HFF-Myc (cell line): Measurements from ENCODE around the gene LIMCH1.
"Not testable (repeated sequence)": the region's sequence is repeated elsewhere in the genome, so short reads cannot be mapped to it uniquely, and the experiment has no call there.

Source experiments
- DNase-seq: peaks from one replicate; pipeline ENCODE4 v3.0.0-alpha.2; 2011; ENCODE audit warnings: low read depth; ENCODE audit errors: extremely low read depth
- H3K4me3 ChIP-seq: replicated peaks from 2 replicates; pipeline ENCODE4 v1.5.1; 2011; ENCODE audit warnings: low read depth, mild to moderate bottlenecking, control low read depth, low read length
- TF ChIP-seq, protein P1 (sequence below): IDR thresholded peaks from 2 replicates; pipeline ENCODE4 v1.5.1; 2012; ENCODE audit warnings: mild to moderate bottlenecking, low read depth, low read length, control low read depth; ENCODE audit errors: missing control alignments

Gene LIMCH1

DNA sequence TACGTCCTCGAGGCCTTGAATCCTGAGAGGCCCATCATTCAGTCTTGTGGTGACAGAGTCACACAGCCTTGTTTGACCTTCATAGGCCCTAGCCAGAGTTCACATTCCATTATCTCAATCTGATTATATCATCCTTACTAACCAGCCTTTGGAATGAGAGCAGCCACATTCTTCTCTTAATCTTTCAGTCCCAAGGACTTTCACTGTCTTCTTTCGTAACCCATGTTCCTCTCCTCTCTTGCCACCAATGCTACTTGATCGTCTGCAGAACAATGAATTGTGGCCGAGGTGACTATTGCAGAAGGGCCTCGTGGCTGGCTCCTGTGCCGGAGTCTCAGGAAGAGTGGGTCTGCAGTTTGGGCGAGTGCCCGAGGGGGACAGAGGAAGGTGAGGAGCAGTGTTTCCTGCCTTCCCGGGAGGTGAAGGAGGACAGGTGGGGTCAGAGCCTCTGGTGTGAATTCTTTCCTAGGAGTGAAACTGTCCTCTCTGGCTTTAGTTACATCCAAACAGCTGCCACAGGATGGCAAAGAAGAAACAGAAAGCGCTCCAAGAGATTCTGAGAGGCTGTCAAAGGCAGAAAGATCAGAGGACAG is 94.6 kb downstream of the LIMCH1 start:
- TF ChIP-seq, protein P1, sequence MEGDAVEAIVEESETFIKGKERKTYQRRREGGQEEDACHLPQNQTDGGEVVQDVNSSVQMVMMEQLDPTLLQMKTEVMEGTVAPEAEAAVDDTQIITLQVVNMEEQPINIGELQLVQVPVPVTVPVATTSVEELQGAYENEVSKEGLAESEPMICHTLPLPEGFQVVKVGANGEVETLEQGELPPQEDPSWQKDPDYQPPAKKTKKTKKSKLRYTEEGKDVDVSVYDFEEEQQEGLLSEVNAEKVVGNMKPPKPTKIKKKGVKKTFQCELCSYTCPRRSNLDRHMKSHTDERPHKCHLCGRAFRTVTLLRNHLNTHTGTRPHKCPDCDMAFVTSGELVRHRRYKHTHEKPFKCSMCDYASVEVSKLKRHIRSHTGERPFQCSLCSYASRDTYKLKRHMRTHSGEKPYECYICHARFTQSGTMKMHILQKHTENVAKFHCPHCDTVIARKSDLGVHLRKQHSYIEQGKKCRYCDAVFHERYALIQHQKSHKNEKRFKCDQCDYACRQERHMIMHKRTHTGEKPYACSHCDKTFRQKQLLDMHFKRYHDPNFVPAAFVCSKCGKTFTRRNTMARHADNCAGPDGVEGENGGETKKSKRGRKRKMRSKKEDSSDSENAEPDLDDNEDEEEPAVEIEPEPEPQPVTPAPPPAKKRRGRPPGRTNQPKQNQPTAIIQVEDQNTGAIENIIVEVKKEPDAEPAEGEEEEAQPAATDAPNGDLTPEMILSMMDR, result no peak
- no peak for DNase-seq
- H3K4me3 ChIP-seq, result no peak overlapping the region

DNA sequence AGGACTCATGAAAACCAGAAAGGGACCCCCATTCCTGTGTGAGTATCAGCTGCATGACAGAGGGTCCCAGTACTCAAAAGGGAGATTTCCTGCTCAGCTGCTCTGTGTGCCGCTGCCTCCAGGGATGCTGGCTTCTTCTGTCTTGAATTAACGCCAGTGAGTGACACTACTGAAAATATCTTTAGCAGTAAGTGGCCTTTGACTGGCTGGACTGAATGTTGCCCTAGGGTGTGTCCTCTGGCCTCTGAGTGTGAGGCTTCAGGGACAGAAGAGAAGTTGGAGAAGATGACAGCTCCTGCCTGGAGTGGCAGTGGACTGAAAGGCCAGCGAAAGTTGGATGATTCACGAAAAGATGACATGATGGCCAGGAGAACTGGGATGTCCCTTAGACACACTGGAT is 95.4 kb downstream of the LIMCH1 start:
- no peak overlapping the region for H3K4me3 ChIP-seq
- no peak for DNase-seq
- TF ChIP-seq, protein P1, result no peak

DNA sequence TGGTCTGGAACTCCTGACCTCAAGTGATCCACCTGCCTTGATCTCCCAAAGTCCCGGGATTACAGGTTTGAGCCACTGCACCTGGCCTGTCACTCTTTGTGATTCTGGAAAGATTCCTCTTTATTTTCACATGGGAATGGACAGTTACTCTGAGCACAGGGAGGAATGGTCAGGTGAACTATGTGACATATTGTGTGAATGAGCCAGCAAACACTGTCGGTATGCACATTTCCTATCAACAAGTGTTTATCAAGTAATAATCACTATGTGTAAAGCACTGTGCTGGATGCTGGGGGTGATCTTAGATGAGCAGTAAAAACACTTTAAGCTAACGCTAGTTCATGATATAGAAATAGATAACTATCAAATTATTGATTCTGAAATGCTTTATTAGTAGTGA is 97.5 kb downstream of the LIMCH1 start:
- DNase-seq, result no peak
- H3K4me3 ChIP-seq, result no peak overlapping the region
- TF ChIP-seq, protein P1, result no peak

DNA sequence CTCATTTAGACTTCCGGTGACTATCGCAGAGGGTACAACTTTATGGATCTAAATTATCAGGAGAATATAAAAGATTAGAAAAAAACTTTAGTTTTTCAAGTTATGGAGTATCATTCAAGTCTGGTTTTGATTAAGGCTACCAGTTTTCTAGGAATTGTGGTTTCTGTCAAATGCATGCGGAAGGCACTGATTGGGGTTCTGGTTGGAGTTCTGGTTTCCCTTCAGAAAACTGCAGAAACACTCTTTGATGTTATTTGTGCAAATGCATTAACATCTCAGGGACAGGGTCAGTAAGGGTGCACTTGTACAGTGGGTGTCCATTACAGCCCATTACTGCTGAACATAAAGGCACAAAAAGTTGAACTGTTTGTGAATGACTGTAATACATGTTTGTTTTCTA is 100.2 kb downstream of the LIMCH1 start:
- no peak for DNase-seq
- no peak overlapping the region for H3K4me3 ChIP-seq
- TF ChIP-seq, protein P1, result no peak

DNA sequence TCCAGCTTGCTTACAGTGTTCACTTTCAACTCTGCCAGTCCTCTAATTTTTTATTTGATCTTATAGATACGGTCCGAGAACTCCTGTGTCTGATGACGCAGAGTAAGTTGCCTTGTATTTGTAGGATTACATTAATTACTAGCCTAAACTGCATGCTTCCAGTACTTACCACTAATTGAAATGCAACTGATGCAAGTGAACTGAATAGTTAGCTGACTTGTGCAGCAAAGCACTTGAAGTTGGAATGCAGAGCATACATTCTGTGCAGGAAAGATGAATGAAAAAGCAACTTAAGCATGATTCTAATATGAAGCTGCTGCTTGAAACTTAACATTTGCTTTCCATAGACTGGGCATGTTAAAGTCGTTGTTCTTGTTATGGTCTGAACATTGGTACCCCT is 100.9 kb downstream of the LIMCH1 start:
- TF ChIP-seq, protein P1, result no peak
- no peak for DNase-seq
- H3K4me3 ChIP-seq, result no peak overlapping the region

DNA sequence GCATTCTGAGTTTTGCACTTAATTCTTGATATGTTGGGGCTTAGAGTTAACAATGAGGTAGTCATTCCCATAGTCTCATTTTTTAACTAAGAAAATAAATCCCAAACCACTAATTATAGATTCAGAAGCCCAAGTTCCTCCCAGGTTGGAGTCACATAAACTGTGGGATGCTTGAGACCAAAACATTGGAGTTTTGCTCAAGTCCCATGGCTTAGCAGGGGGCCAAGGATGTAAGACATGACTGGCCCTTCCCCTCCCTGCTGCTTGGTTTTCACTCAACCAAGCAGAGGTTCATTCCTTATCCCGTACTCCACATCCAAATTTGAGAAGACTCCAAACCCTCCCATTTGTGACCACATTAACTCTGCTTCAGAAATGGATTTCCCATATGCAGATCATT is 101.3 kb downstream of the LIMCH1 start:
- H3K4me3 ChIP-seq, result no peak overlapping the region
- TF ChIP-seq, protein P1, result no peak
- DNase-seq, result no peak

DNA sequence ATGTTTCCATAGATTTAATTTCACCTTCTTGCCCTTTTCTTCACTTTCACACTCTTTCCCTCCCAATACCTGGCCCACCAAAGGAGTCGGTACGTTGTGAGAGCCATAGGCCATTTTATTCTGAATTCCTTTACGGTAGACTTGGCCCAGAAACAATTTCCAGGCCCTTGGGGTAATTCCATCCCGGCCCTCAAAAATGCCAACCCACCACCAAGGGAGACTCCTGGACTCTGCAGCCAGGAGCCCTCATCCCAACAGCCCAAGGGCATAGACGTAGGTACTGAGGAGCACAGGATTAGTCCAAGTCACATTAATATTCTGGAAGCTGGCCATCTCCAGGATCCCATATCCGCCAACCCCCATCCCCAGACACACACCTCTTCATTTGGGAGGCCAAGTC is 102.9 kb downstream of the LIMCH1 start:
- TF ChIP-seq, protein P1, result no peak
- no peak for DNase-seq
- H3K4me3 ChIP-seq, result no peak overlapping the region

DNA sequence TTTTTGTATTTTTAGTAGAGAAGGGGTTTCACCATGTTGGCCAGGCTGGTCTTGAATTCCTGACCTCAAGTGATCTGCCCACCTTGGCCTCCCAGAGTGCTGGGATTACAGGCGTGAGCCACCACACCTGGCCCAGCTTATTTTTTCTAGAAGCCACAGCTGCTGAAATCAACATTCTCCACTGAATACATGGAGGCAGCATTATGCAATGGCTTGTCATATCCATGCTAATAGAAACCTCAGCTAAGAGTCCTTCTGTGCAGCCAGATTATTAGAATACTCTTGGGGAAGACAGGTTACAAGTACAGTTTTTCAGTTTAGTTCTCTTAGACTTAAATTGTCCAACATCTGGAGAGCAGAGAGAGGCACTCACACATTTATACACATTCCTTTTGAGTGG is 104.8 kb downstream of the LIMCH1 start:
- DNase-seq, H3K4me3 ChIP-seq: not testable (repeated sequence)
